ENCODE results near the gene RBM33. TPM values are rescaled to one million over a fixed set of nuclear protein-coding genes. Genes with fewer than 3 reads are reported as not detected.

The RBM33 gene
- polyA plus RNA-seq, 12 donors = 20.3 to 57.3 (median 26.6) TPM; not detected in 1

GRCh38 chr7:155621418-155621980, 23.0 kb upstream of the RBM33 start:
- DNase-seq = no peak

- no peak for DNase-seq
Observed at GRCh38 chr7:155624412-155624811, 20.0 kb upstream of the RBM33 start.

GRCh38 chr7:155625557-155625956, 18.9 kb upstream of the RBM33 start:
- DNase-seq = no peak

- DNase-seq = no peak
Observed at GRCh38 chr7:155629171-155629570, 15.3 kb upstream of the RBM33 start.

GRCh38 chr7:155631155-155631554, 13.3 kb upstream of the RBM33 start:
- no peak for DNase-seq

- no peak for DNase-seq
Observed at GRCh38 chr7:155635817-155636216, 8.6 kb upstream of the RBM33 start.

GRCh38 chr7:155637155-155637554, 7.3 kb upstream of the RBM33 start:
- no peak for DNase-seq

GRCh38 chr7:155638366-155638765, 6.1 kb upstream of the RBM33 start:
- DNase-seq = no peak

- DNase-seq = no peak
Observed at GRCh38 chr7:155639958-155640520, 4.4 kb upstream of the RBM33 start.

GRCh38 chr7:155640629-155641028, 3.8 kb upstream of the RBM33 start:
- no peak for DNase-seq

- no peak for DNase-seq
Observed at GRCh38 chr7:155643804-155644177, 670 bp upstream of the RBM33 start.

- peak; percentile 42 for DNase-seq
Observed at GRCh38 chr7:155644971-155645509, 579 bp downstream of the RBM33 start.

- DNase-seq = no peak
Observed at GRCh38 chr7:155645662-155646061, 1.2 kb downstream of the RBM33 start.

GRCh38 chr7:155646669-155647068, 2.2 kb downstream of the RBM33 start:
- no peak for DNase-seq

- no peak for DNase-seq
Observed at GRCh38 chr7:155647302-155647701, 2.8 kb downstream of the RBM33 start.

GRCh38 chr7:155647734-155648133, 3.3 kb downstream of the RBM33 start:
- no peak for DNase-seq

- DNase-seq = no peak
Observed at GRCh38 chr7:155648752-155649339, 4.4 kb downstream of the RBM33 start.

- DNase-seq = no peak
Observed at GRCh38 chr7:155649588-155649987, 5.1 kb downstream of the RBM33 start.

GRCh38 chr7:155652156-155653114, 8.0 kb downstream of the RBM33 start:
- no peak for DNase-seq

GRCh38 chr7:155653803-155654202, 9.3 kb downstream of the RBM33 start:
- no peak for DNase-seq

GRCh38 chr7:155656891-155657290, 12.4 kb downstream of the RBM33 start:
- no peak for DNase-seq

- no peak for DNase-seq
Observed at GRCh38 chr7:155660059-155660757, 15.7 kb downstream of the RBM33 start.
